Calu3 (cell line): ENCODE measurements around the gene C16orf89. TPM values are rescaled to one million over a fixed set of nuclear protein-coding genes. Genes with fewer than 3 reads are reported as not detected.

Source experiments
- BruUV-seq: library from RNA; stranded (reverse); fragments of 400-500 nt; replicated peaks from 2 replicates; lab custom pipeline; 2021; lab: Mats Ljungman, UMichigan
- CTCF ChIA-PET: fragments of 300-600 bp; sonication (Branson Sonifier 250); formaldehyde crosslinking; loops from one replicate; lab custom pipeline; 2022; ENCODE audit warnings: antibody characterized with exemption; lab: Charles Lee
- DNase-seq: peaks from one replicate; pipeline ENCODE4 v3.0.0; 2022
- H3K27ac Mint-ChIP-seq: one replicate; pipeline ENCODE4 v1.8.0; 2022; ENCODE audit warnings: mixed read lengths; ENCODE audit not compliant: unreplicated experiment
- H3K27me3 Mint-ChIP-seq: one replicate; pipeline ENCODE4 v1.8.0; 2022; ENCODE audit warnings: mixed read lengths; ENCODE audit not compliant: unreplicated experiment
- H3K36me3 Mint-ChIP-seq: one replicate; pipeline ENCODE4 v1.8.0; 2022; ENCODE audit warnings: mild to moderate bottlenecking, moderate library complexity, mixed read lengths; ENCODE audit not compliant: insufficient read depth, unreplicated experiment
- H3K4me1 Mint-ChIP-seq: one replicate; pipeline ENCODE4 v1.8.0; 2022; ENCODE audit warnings: mild to moderate bottlenecking, low read depth, mixed read lengths; ENCODE audit not compliant: unreplicated experiment
- H3K4me3 Mint-ChIP-seq: one replicate; pipeline ENCODE4 v1.8.0; 2022; ENCODE audit warnings: mild to moderate bottlenecking, low read depth, moderate library complexity, mixed read lengths; ENCODE audit not compliant: unreplicated experiment
- H3K9me3 Mint-ChIP-seq: one replicate; pipeline ENCODE4 v1.8.0; 2022; ENCODE audit warnings: low read depth, mixed read lengths; ENCODE audit not compliant: unreplicated experiment
- intact Hi-C: fragments of 100-400 bp; cut with micrococcal nuclease; formaldehyde crosslinking; loops from one replicate; pipeline ENCODE4 v1.10.0; 2022; ENCODE audit not compliant: unreplicated experiment
- total RNA-seq: library from RNA; stranded (reverse); gene quantifications from 2 replicates; pipeline ENCODE4 v1.2.3, GENCODE V29; 2022
- TF ChIP-seq, protein P1 (sequence below): fragments of 200-600 bp; IDR thresholded peaks from one replicate; pipeline ENCODE4 v1.8.0; 2022; ENCODE audit warnings: antibody characterized with exemption; ENCODE audit not compliant: unreplicated experiment

Gene C16orf89
- total RNA-seq, 1 experiment from 2014 or later, result not detected

DNA sequence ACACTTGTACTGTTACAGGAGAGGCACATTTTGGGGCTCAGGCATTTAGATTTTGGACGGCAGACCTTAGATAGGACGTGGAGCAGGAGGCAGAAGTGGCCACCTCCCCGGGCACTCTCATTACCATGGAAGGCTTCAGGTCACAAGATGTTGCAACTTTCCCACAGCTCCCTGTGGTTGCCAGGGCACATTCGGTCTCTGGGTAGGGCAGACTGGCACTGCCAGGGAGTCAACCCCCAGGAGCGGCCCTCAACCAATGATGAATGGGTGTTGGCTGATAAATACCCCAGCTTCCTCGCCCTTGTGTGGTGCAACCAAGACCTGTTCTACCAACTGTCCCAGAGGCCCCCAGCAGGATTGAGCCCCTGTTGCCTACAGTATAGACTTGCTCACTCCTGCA is 43.2 kb downstream of the C16orf89 start:
- no peak overlapping the region for H3K4me3 Mint-ChIP-seq
- H3K9me3 Mint-ChIP-seq, result no peaks in the 10 kb centered on the region
- TF ChIP-seq, protein P1, sequence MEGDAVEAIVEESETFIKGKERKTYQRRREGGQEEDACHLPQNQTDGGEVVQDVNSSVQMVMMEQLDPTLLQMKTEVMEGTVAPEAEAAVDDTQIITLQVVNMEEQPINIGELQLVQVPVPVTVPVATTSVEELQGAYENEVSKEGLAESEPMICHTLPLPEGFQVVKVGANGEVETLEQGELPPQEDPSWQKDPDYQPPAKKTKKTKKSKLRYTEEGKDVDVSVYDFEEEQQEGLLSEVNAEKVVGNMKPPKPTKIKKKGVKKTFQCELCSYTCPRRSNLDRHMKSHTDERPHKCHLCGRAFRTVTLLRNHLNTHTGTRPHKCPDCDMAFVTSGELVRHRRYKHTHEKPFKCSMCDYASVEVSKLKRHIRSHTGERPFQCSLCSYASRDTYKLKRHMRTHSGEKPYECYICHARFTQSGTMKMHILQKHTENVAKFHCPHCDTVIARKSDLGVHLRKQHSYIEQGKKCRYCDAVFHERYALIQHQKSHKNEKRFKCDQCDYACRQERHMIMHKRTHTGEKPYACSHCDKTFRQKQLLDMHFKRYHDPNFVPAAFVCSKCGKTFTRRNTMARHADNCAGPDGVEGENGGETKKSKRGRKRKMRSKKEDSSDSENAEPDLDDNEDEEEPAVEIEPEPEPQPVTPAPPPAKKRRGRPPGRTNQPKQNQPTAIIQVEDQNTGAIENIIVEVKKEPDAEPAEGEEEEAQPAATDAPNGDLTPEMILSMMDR, result no peak
- CTCF ChIA-PET, result interaction anchor here (0.6 kb wide), 1 partner anchor 112 kb away, joined by 7 read pairs; no protein-coding TSS in a partner anchor
- intact Hi-C loops, result loop anchor here (10.0 kb wide), 2 partner anchors 308 to 508 kb away; no protein-coding TSS in a partner anchor
- no peaks in the 10 kb centered on the region for H3K36me3 Mint-ChIP-seq
- H3K27ac Mint-ChIP-seq, result no peak overlapping the region
- no peaks in the 10 kb centered on the region for H3K4me1 Mint-ChIP-seq
- no peak for DNase-seq
- no TSS peak for BruUV-seq
- H3K27me3 Mint-ChIP-seq, result peaks cover 43% of the 10 kb centered on the region

DNA sequence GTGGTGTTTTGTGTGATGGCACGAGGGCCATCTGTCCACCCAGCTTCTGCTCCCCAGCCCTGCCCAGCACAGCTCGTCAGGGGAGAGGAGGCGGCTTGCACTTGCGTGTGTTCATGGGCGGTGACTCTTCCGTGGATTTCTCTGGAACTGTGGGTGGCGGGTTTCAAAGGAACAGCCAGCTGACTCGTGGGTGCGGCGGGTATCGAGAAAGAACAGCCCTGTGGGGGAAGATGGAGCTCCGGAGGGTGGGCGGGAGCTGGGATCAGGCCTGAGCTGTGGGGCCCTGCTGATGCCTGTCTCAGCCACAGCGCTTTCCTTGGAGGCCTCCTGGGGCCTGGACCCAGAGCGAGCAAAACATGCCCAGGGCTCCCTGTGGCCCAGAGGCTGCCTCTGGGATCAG is 45.2 kb downstream of the C16orf89 start:
- intact Hi-C loops, result loop anchor here (10.0 kb wide), 2 partner anchors 306 to 506 kb away; no protein-coding TSS in a partner anchor
- H3K27me3 Mint-ChIP-seq, result peaks cover 57% of the 10 kb centered on the region
- no peaks in the 10 kb centered on the region for H3K4me1 Mint-ChIP-seq
- CTCF ChIA-PET, result interaction anchor here (0.6 kb wide), 1 partner anchor 191 kb away, joined by 3 read pairs; no protein-coding TSS in a partner anchor
- no peaks in the 10 kb centered on the region for H3K36me3 Mint-ChIP-seq
- BruUV-seq, result no TSS peak
- H3K4me3 Mint-ChIP-seq, result no peak overlapping the region
- DNase-seq, result no peak
- H3K27ac Mint-ChIP-seq, result no peak overlapping the region
- no peaks in the 10 kb centered on the region for H3K9me3 Mint-ChIP-seq
- TF ChIP-seq, protein P1, result no peak

DNA sequence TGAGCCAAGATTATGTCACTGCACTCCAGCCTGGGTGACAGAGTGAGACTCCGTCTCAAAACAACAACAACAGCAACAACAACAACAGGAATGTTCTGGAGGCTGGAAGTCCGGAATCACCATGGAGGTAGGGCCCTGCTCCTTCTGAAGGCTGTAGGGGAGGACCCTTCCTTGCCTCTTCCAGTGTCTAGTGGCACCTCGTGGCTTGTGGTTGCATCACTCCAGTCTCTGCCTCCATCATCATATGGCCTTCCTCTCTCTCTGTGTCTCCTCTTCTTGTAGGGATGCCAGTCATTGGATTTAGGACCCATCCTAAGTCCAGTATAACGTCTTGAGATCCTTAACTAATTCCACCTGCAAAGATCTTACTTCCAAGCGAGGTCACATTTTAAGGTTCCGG is 46.0 kb downstream of the C16orf89 start:
- H3K27ac Mint-ChIP-seq, result no peak overlapping the region
- no peaks in the 10 kb centered on the region for H3K4me1 Mint-ChIP-seq
- TF ChIP-seq, protein P1, result no peak
- H3K4me3 Mint-ChIP-seq, result no peak overlapping the region
- BruUV-seq, result no TSS peak
- intact Hi-C loops, result loop anchor here (10.0 kb wide), 2 partner anchors 305 to 505 kb away; no protein-coding TSS in a partner anchor
- no peaks in the 10 kb centered on the region for H3K36me3 Mint-ChIP-seq
- CTCF ChIA-PET, result interaction anchor here (0.6 kb wide), 1 partner anchor 190 kb away, joined by 3 read pairs; no protein-coding TSS in a partner anchor
- H3K9me3 Mint-ChIP-seq, result no peaks in the 10 kb centered on the region
- DNase-seq, result no peak
- peaks cover 65% of the 10 kb centered on the region for H3K27me3 Mint-ChIP-seq

DNA sequence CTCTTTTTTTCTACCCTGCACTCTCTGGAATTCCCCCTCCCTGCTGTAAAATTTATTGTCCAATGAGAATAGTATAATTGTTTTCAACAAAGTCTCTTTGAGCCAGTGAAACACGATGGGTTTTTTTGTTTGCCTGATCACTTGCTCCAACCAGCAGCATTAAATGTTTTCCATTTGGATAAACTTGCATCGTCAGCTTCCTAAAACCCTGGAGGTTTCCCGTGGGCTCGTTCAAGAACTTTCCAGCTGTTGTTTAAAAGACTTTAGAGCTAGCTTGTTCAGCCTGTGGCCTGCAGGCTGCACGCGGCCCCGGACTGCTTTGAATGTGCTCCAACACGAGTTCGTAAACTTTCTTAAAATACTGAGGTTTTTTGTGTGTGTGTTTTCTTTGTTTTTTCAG is 47.0 kb downstream of the C16orf89 start:
- BruUV-seq, result no TSS peak
- DNase-seq, result no peak
- no peaks in the 10 kb centered on the region for H3K4me1 Mint-ChIP-seq
- no peaks in the 10 kb centered on the region for H3K36me3 Mint-ChIP-seq
- H3K9me3 Mint-ChIP-seq, result no peaks in the 10 kb centered on the region
- CTCF ChIA-PET, result no interaction called here
- H3K27ac Mint-ChIP-seq, result no peak overlapping the region
- H3K4me3 Mint-ChIP-seq, result no peak overlapping the region
- H3K27me3 Mint-ChIP-seq, result peaks cover 68% of the 10 kb centered on the region
- intact Hi-C loops, result no loop called here
- TF ChIP-seq, protein P1, result no peak
